ENCODE data around the gene B3GNT5. TPM values are rescaled to one million over a fixed set of nuclear protein-coding genes. Genes with fewer than 3 reads are reported as not detected.

B3GNT5 gene
- total RNA-seq, 1 experiment from 2014 or later = 25.3 TPM

DNA sequence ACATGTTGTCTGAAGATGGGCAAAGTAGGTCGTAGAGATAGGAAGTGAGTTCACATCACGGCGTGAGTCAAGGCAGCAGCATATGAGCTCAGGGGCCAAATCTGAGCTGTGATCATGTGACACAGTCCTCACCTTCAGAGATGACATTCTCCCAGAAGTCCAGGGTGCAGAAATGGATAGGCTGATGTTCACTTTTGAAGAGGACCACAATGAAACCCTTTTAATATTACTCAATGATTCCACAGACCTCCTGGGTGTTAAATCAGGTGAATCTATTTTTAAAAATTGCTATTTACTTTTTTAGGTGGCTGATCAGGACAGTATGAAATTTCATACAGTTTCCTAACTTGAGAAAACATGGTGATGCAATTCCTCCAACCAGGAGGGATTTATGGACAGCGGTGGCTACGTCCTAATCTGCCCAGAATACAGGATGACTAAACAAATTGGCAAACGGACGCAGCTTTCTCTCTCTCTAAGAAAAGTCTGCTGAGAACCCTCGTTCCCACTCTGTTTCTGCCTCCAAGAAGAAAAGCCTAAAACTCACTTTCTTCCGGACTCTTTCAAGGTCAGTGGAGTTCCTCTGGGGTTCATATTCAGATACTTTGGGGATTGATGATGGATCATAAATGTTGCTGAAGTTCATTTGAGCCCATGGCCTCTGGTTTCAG is 34.4 kb downstream of the B3GNT5 start:
- H3K4me3 ChIP-seq (ENCODE audit: low read depth, low read length, poor library complexity, severe bottlenecking) = no peak overlapping the region
- peaks cover 13% of the 10 kb centered on the region for H3K4me1 ChIP-seq (ENCODE audit: insufficient read depth, low read length, poor library complexity, severe bottlenecking)
- H3K36me3 ChIP-seq (ENCODE audit: insufficient read depth, low read length, poor library complexity, severe bottlenecking) = no peaks in the 10 kb centered on the region
- no peaks in the 10 kb centered on the region for H3K9me3 ChIP-seq (ENCODE audit: low read depth, low read length, poor library complexity, severe bottlenecking)
- no peaks in the 10 kb centered on the region for H3K27me3 ChIP-seq (replicated peaks; ENCODE audit: insufficient read depth, low read depth, low read length, poor library complexity)
- no TSS peak for BruUV-seq (replicated peaks)
- intact Hi-C loops (cut with micrococcal nuclease; ENCODE audit: unreplicated experiment) = no loop called here
- no peak for DNase-seq (ENCODE audit: low spot score)
- TF ChIP-seq EZH2 (IDR thresholded peaks at IDR 0.05; ENCODE audit: borderline replicate concordance, low read depth, low read length, poor library complexity, severe bottlenecking) = no peak
- TF ChIP-seq, protein P1, sequence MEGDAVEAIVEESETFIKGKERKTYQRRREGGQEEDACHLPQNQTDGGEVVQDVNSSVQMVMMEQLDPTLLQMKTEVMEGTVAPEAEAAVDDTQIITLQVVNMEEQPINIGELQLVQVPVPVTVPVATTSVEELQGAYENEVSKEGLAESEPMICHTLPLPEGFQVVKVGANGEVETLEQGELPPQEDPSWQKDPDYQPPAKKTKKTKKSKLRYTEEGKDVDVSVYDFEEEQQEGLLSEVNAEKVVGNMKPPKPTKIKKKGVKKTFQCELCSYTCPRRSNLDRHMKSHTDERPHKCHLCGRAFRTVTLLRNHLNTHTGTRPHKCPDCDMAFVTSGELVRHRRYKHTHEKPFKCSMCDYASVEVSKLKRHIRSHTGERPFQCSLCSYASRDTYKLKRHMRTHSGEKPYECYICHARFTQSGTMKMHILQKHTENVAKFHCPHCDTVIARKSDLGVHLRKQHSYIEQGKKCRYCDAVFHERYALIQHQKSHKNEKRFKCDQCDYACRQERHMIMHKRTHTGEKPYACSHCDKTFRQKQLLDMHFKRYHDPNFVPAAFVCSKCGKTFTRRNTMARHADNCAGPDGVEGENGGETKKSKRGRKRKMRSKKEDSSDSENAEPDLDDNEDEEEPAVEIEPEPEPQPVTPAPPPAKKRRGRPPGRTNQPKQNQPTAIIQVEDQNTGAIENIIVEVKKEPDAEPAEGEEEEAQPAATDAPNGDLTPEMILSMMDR (conservative IDR thresholded peaks at IDR 0.05; ENCODE audit: low read depth, low read length) = no peak
- H3K27ac ChIP-seq (ENCODE audit: low read depth, low read length, poor library complexity, severe bottlenecking) = no peak overlapping the region
- ChIA-PET CTCF (no interaction called here), POLR2A (ENCODE audit: low non-redundant PET) (no interaction called here)

- CTCF ChIA-PET = no interaction called here
- H3K9me3 ChIP-seq (ENCODE audit: low read depth, low read length, poor library complexity, severe bottlenecking) = no peaks in the 10 kb centered on the region
- H3K27me3 ChIP-seq (replicated peaks; ENCODE audit: insufficient read depth, low read depth, low read length, poor library complexity) = no peaks in the 10 kb centered on the region
- H3K4me3 ChIP-seq (ENCODE audit: low read depth, low read length, poor library complexity, severe bottlenecking) = no peak overlapping the region
- peaks cover 13% of the 10 kb centered on the region for H3K4me1 ChIP-seq (ENCODE audit: insufficient read depth, low read length, poor library complexity, severe bottlenecking)
- H3K36me3 ChIP-seq (ENCODE audit: insufficient read depth, low read length, poor library complexity, severe bottlenecking) = no peaks in the 10 kb centered on the region
- DNase-seq (ENCODE audit: low spot score) = no peak
- POLR2A ChIA-PET (ENCODE audit: low non-redundant PET) = no interaction called here
- no peak for TF ChIP-seq EZH2 (IDR thresholded peaks at IDR 0.05; ENCODE audit: borderline replicate concordance, low read depth, low read length, poor library complexity, severe bottlenecking)
- TF ChIP-seq, protein P1 (conservative IDR thresholded peaks at IDR 0.05; ENCODE audit: low read depth, low read length) = no peak
- BruUV-seq (replicated peaks) = TSS peak; percentile 66
- intact Hi-C loops (cut with micrococcal nuclease; ENCODE audit: unreplicated experiment) = no loop called here
- no peak overlapping the region for H3K27ac ChIP-seq (ENCODE audit: low read depth, low read length, poor library complexity, severe bottlenecking)
These were observed 35.1 kb downstream of the B3GNT5 start for GRCh38 chr3:183288117-183288516.

GRCh38 chr3:183290216-183290615 is 37.2 kb downstream of the B3GNT5 start:
- H3K9me3 ChIP-seq (ENCODE audit: low read depth, low read length, poor library complexity, severe bottlenecking) = no peaks in the 10 kb centered on the region
- no peaks in the 10 kb centered on the region for H3K36me3 ChIP-seq (ENCODE audit: insufficient read depth, low read length, poor library complexity, severe bottlenecking)
- CTCF ChIA-PET = no interaction called here
- H3K4me3 ChIP-seq (ENCODE audit: low read depth, low read length, poor library complexity, severe bottlenecking) = no peak overlapping the region
- H3K27ac ChIP-seq (ENCODE audit: low read depth, low read length, poor library complexity, severe bottlenecking) = no peak overlapping the region
- TF ChIP-seq, protein P1 (conservative IDR thresholded peaks at IDR 0.05; ENCODE audit: low read depth, low read length) = no peak
- TF ChIP-seq EZH2 (IDR thresholded peaks at IDR 0.05; ENCODE audit: borderline replicate concordance, low read depth, low read length, poor library complexity, severe bottlenecking) = no peak
- no TSS peak for BruUV-seq (replicated peaks)
- no peak for DNase-seq (ENCODE audit: low spot score)
- H3K27me3 ChIP-seq (replicated peaks; ENCODE audit: insufficient read depth, low read depth, low read length, poor library complexity) = no peaks in the 10 kb centered on the region
- peaks cover 7% of the 10 kb centered on the region for H3K4me1 ChIP-seq (ENCODE audit: insufficient read depth, low read length, poor library complexity, severe bottlenecking)
- POLR2A ChIA-PET (ENCODE audit: low non-redundant PET) = no interaction called here
- intact Hi-C loops (cut with micrococcal nuclease; ENCODE audit: unreplicated experiment) = no loop called here
